HepG2 (cell line): ENCODE results near the gene SMG5. TPM values are rescaled to one million over a fixed set of nuclear protein-coding genes. Genes with fewer than 3 reads are reported as not detected.

Experiments used
- ATAC-seq: fragments of 200-7000 bp; cut with Tn5 transposase; 3 replicates; pipeline ENCODE4 v1.9.1; 2020; ENCODE audit warnings: mild to moderate bottlenecking, moderate library complexity
- BruUV-seq: library from RNA; stranded (reverse); fragments of 400-500 nt; replicated peaks from 2 replicates; lab custom pipeline; 2021; lab: Mats Ljungman, UMichigan
- CTCF ChIA-PET: fragments of 300-600 bp; formaldehyde crosslinking; extraction: SDS; loops from one replicate; lab custom pipeline; 2021; ENCODE audit warnings: low total read pairs, inconsistent platforms, low intra/inter-chr PET ratio; lab: Yijun Ruan, JAX
- POLR2A ChIA-PET: fragments of 350-600 bp; sonication (Branson Sonifier 250); formaldehyde crosslinking; loops from one replicate; lab custom pipeline; 2020; ENCODE audit warnings: antibody characterized with exemption, inconsistent platforms; lab: Yijun Ruan, JAX
- DNase-seq: peaks from one replicate; pipeline ENCODE4 v3.0.0-alpha.2; 2015; ENCODE audit warnings: low spot score
- FAIRE-seq: peaks from 3 replicates; lab custom pipeline; 2011; peaks lifted over from hg19 to GRCh38; lab: Jason Lieb, UNC
- H2AFZ ChIP-seq: one replicate; pipeline ENCODE4 v1.6.1; 2011; ENCODE audit warnings: low read length, inconsistent platforms
- H3K27ac ChIP-seq: fragments of 300-600 bp; 3 replicates; pipeline ENCODE4 v1.8.0; 2011; ENCODE audit warnings: mixed run types, mild to moderate bottlenecking, mixed read lengths, low read length, inconsistent platforms; ENCODE audit not compliant: insufficient read depth; ENCODE audit errors: extremely low read length
- H3K27me3 ChIP-seq, 2 experiments: fragments of 200-600 bp in 1 of 2; 2 replicates in 1 of 2; 3 replicates in 1 of 2; pipeline versions ENCODE4 v1.6.0 to v1.8.0; 2011; ENCODE audit warnings: low read length in 2 of 2, mild to moderate bottlenecking in 2 of 2, moderate library complexity in 2 of 2, inconsistent platforms in 1 of 2; ENCODE audit not compliant: insufficient read depth in 2 of 2, control insufficient read depth in 1 of 2
- H3K36me3 ChIP-seq, 2 experiments: fragments of 200-600 bp in 1 of 2; replicated peaks in 1 of 2; 2 replicates in 1 of 2; 3 replicates in 1 of 2; pipeline versions ENCODE4 v1.5.1 to v1.8.0; 2011; ENCODE audit warnings: low read length in 2 of 2, inconsistent platforms in 1 of 2; ENCODE audit not compliant: insufficient read depth in 2 of 2, control insufficient read depth in 1 of 2
- H3K4me1 ChIP-seq: 2 replicates; pipeline ENCODE4 v1.5.1; 2012; ENCODE audit warnings: low read length, inconsistent platforms; ENCODE audit not compliant: insufficient read depth
- H3K4me2 ChIP-seq: 2 replicates; pipeline ENCODE4 v1.6.0; 2011; ENCODE audit warnings: low read depth, low read length, inconsistent platforms
- H3K4me3 ChIP-seq, 3 experiments: fragments of 200-600 bp in 1 of 3; sonication (generic), shearing (Covaris generic) in 1 of 3; replicated peaks in 1 of 3; 2 replicates each; pipeline ENCODE4 v1.5.1; 2011 to 2016; ENCODE audit warnings: low read length in 3 of 3, inconsistent platforms in 2 of 3, low read depth in 2 of 3, mild to moderate bottlenecking in 2 of 3, control low read depth in 1 of 3, mixed read lengths in 1 of 3; ENCODE audit not compliant: insufficient read depth in 1 of 3
- H3K79me2 ChIP-seq: one replicate; pipeline ENCODE4 v1.6.1; 2011; ENCODE audit warnings: low read length, inconsistent platforms; ENCODE audit not compliant: insufficient read depth
- H3K9ac ChIP-seq: 2 replicates; pipeline ENCODE4 v1.6.0; 2011; ENCODE audit warnings: mild to moderate bottlenecking, low read depth, low read length, inconsistent platforms; ENCODE audit not compliant: insufficient read depth
- H3K9me3 ChIP-seq: 2 replicates; pipeline ENCODE4 v1.5.1; 2012; ENCODE audit warnings: mild to moderate bottlenecking, low read length
- H4K20me1 ChIP-seq: 2 replicates; pipeline ENCODE4 v1.6.0; 2011; ENCODE audit warnings: inconsistent platforms, mild to moderate bottlenecking, low read length, moderate library complexity; ENCODE audit not compliant: insufficient read depth
- CBX1 ChIP-seq: IDR thresholded peaks from one replicate; pipeline ENCODE4 v1.6.1; 2016; ENCODE audit warnings: antibody characterized with exemption, low read depth
- ISL2 ChIP-seq: sonication (generic); formaldehyde crosslinking; IDR thresholded peaks from 2 replicates; pipeline ENCODE4 v1.5.0; 2020; ENCODE audit warnings: missing genetic modification reagents
- KDM2A ChIP-seq: sonication (generic); formaldehyde crosslinking; IDR thresholded peaks from 2 replicates; pipeline ENCODE4 v1.4.0; 2020; ENCODE audit warnings: low read depth, missing genetic modification reagents, borderline replicate concordance
- PRMT3 ChIP-seq: sonication (generic); formaldehyde crosslinking; IDR thresholded peaks from 2 replicates; pipeline ENCODE4 v1.8.1; 2022; ENCODE audit warnings: low read depth, mild to moderate bottlenecking, moderate library complexity, missing genetic modification reagents, borderline replicate concordance
- ZNF33A ChIP-seq: sonication (generic); formaldehyde crosslinking; IDR thresholded peaks from 2 replicates; pipeline ENCODE4 v1.5.1; 2020; ENCODE audit warnings: missing genetic modification reagents, mild to moderate bottlenecking, moderate library complexity, borderline replicate concordance
- whole genome bisulfite sequencing: methylation state at CpG from one replicate; pipeline ENCODE4 v1.1.6; 2017; ENCODE audit warnings: low lambda C conversion rate; 5-methylcytosine and 5-hydroxymethylcytosine counted together
- in situ Hi-C: cut with HindIII; loops from 2 replicates; pipeline ENCODE4 v1.10.0; 2017; ENCODE audit warnings: low pct_unique_long_range_greater_than_20kb; ENCODE audit not compliant: extremely low pct_ligation_motif_present
- intact Hi-C: fragments of 100-400 bp; cut with micrococcal nuclease; formaldehyde crosslinking; loops from one replicate; pipeline ENCODE4 v1.10.0; 2022; ENCODE audit not compliant: unreplicated experiment
- polyA plus RNA-seq, 8 experiments: library from polyadenylated mRNA; depleted of rRNA in 3 of 8; stranded (reverse) in 7 of 8; unstranded in 1 of 8; fragments of >200 nt; fragmentation: Illumina TruSeq in 4 of 8; extraction: Trizol in 4 of 8; gene quantifications; 2 replicates each; pipeline versions ENCODE4 v1.2.1 to v1.2.3, GENCODE V29; 2011 to 2016; ENCODE audit warnings: low read depth in 4 of 8, missing spikeins in 1 of 8, mixed read lengths in 1 of 8; ENCODE audit not compliant: insufficient read depth in 1 of 8
- total RNA-seq, 5 experiments: library from RNA; depleted of rRNA; stranded (reverse); fragments of >200 nt; fragmentation: Illumina TruSeq; extraction: Trizol; gene quantifications; 2 replicates each; pipeline ENCODE4 v1.2.3, GENCODE V29; 2016; ENCODE audit warnings: low read depth in 1 of 5
- TF ChIP-seq, protein P1 (sequence below): sonication (generic); formaldehyde crosslinking; IDR thresholded peaks from 2 replicates; pipeline ENCODE4 v1.8.1; 2022; ENCODE audit warnings: mild to moderate bottlenecking, missing genetic modification reagents
- TF ChIP-seq, protein P2 (sequence below): sonication (generic); formaldehyde crosslinking; IDR thresholded peaks from 2 replicates; pipeline ENCODE4 v1.4.0; 2020; ENCODE audit warnings: missing genetic modification reagents

The SMG5 gene
- total and polyA plus RNA-seq, 2 of the 13 experiments (the other 11 are each of a cell fraction or from before 2014, with no cell fraction given) = 50.5 to 84.0 TPM

DNA sequence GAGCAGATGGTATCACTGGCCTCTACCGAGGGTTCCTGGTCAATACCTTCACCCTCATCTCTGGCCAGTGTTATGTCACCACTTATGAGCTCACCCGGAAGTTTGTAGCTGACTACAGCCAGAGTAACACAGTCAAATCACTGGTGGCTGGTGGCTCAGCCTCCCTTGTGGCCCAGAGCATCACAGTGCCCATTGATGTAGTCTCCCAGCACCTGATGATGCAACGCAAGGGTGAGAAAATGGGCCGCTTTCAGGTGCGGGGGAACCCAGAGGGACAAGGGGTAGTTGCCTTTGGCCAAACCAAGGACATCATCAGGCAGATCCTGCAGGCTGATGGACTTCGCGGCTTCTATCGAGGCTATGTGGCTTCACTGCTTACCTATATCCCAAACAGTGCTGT is 82.6 kb downstream of the SMG5 start:
- ATAC-seq (no peak), FAIRE-seq (no peak), DNase-seq (no peak)
- TF ChIP-seq, protein P1, sequence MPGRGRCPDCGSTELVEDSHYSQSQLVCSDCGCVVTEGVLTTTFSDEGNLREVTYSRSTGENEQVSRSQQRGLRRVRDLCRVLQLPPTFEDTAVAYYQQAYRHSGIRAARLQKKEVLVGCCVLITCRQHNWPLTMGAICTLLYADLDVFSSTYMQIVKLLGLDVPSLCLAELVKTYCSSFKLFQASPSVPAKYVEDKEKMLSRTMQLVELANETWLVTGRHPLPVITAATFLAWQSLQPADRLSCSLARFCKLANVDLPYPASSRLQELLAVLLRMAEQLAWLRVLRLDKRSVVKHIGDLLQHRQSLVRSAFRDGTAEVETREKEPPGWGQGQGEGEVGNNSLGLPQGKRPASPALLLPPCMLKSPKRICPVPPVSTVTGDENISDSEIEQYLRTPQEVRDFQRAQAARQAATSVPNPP = no peak
- TF ChIP-seq PRMT3 (CRISPR knock-in tag) (no peak), ISL2 (CRISPR knock-in tag) (no peak), CBX1 (no peak), KDM2A (CRISPR knock-in tag) (no peak), ZNF33A (no peak)
- TF ChIP-seq, protein P2, sequence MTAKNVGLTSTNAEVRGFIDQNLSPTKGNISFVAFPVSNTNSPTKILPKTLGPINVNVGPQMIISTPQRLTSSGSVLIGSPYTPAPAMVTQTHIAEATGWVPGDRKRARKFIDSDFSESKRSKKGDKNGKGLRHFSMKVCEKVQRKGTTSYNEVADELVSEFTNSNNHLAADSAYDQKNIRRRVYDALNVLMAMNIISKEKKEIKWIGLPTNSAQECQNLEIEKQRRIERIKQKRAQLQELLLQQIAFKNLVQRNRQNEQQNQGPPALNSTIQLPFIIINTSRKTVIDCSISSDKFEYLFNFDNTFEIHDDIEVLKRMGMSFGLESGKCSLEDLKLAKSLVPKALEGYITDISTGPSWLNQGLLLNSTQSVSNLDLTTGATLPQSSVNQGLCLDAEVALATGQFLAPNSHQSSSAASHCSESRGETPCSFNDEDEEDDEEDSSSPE = no peak
- Histone ChIP-seq H3K27ac (no peak overlapping the region), H3K36me3 (peaks cover 15 to 33% of the 10 kb centered on the region in 2 experiments), H4K20me1 (no peaks in the 10 kb centered on the region), H3K27me3 (no peaks in the 10 kb centered on the region), H3K4me1 (peaks cover 42% of the 10 kb centered on the region), H3K4me3 (no peak overlapping the region), H3K9me3 (no peaks in the 10 kb centered on the region), H3K79me2 (peaks cover 25% of the 10 kb centered on the region), H3K9ac (no peak overlapping the region), H2AFZ (no peak overlapping the region), H3K4me2 (no peak overlapping the region)
- ChIA-PET POLR2A (interaction anchor here (1.4 kb wide), 1 partner anchor 13 kb away, joined by 7 read pairs; the partner anchor contains the start of gene PMF1), CTCF (no interaction called here)
- intact Hi-C loops (loop anchor here (2.0 to 10.0 kb wide), 2 partner anchors 25 to 895 kb away; partner anchors contain the start of gene ETV3L), in situ Hi-C loops (no loop called here)
- BruUV-seq = no TSS peak
- 100% methylated on average over 8 of the region's 8 CpGs for WGBS

Other genes with a start within 250 kb of the SMG5 start
- gene UBQLN4, start 229.0 kb downstream of the SMG5 start, total RNA-seq (2016; rRNA removed; fragmentation: Illumina TruSeq; extraction: Trizol) = 31.5 and 33.2 TPM in 2 replicates
- gene UBQLN4, start 229.0 kb downstream of the SMG5 start, polyA plus RNA-seq (2011; rRNA removed) = 39.8 and 42.0 TPM in 2 replicates
- 66.4 and 84.0 TPM in 2 replicates for gene LAMTOR2, start 228.0 kb downstream of the SMG5 start, total RNA-seq (2016; rRNA removed; fragmentation: Illumina TruSeq; extraction: Trizol)
- gene LAMTOR2, start 228.0 kb downstream of the SMG5 start, polyA plus RNA-seq (2011; rRNA removed) = 36.5 and 44.9 TPM in 2 replicates
- 0.20 TPM in 1 of 2 replicates, not detected in the other for gene RAB25, start 221.7 kb downstream of the SMG5 start, total RNA-seq (2016; rRNA removed; fragmentation: Illumina TruSeq; extraction: Trizol)
- gene RAB25, start 221.7 kb downstream of the SMG5 start, polyA plus RNA-seq (2011; rRNA removed) = 0.12 and 0.22 TPM in 2 replicates
- 7.6 TPM in 2 replicates for gene MEX3A, start 200.4 kb downstream of the SMG5 start, total RNA-seq (2016; rRNA removed; fragmentation: Illumina TruSeq; extraction: Trizol)
- gene MEX3A, start 200.4 kb downstream of the SMG5 start, polyA plus RNA-seq (2011; rRNA removed) = 9.0 and 9.1 TPM in 2 replicates
- gene LMNA, start 168.1 kb downstream of the SMG5 start, total RNA-seq (2016; rRNA removed; fragmentation: Illumina TruSeq; extraction: Trizol) = 190 and 225 TPM in 2 replicates
- 107 and 110 TPM in 2 replicates for gene LMNA, start 168.1 kb downstream of the SMG5 start, polyA plus RNA-seq (2011; rRNA removed)
- gene SEMA4A, start 129.2 kb downstream of the SMG5 start, total RNA-seq (2016; rRNA removed; fragmentation: Illumina TruSeq; extraction: Trizol) = 0.09 TPM in 1 of 2 replicates, not detected in the other
- gene SEMA4A, start 129.2 kb downstream of the SMG5 start, polyA plus RNA-seq (2011; rRNA removed) = 0.14 and 0.20 TPM in 2 replicates
- 10.7 and 12.4 TPM in 2 replicates for gene SLC25A44, start 88.7 kb downstream of the SMG5 start, total RNA-seq (2016; rRNA removed; fragmentation: Illumina TruSeq; extraction: Trizol)
- gene SLC25A44, start 88.7 kb downstream of the SMG5 start, polyA plus RNA-seq (2011; rRNA removed) = 13.4 and 14.3 TPM in 2 replicates
- gene PMF1, start 69.8 kb downstream of the SMG5 start, total RNA-seq (2016; rRNA removed; fragmentation: Illumina TruSeq; extraction: Trizol) = 89.0 and 94.7 TPM in 2 replicates
- gene PMF1, start 69.8 kb downstream of the SMG5 start, polyA plus RNA-seq (2011; rRNA removed) = 68.4 and 72.5 TPM in 2 replicates
- gene BGLAP, start 40.6 kb downstream of the SMG5 start, total RNA-seq (2016; rRNA removed; fragmentation: Illumina TruSeq; extraction: Trizol) = 0.62 TPM in 1 of 2 replicates, not detected in the other
- gene BGLAP, start 40.6 kb downstream of the SMG5 start, polyA plus RNA-seq (2011; rRNA removed) = 1.4 and 1.6 TPM in 2 replicates
- 0.14 and 0.82 TPM in 2 replicates for gene PAQR6, start 34.8 kb downstream of the SMG5 start, total RNA-seq (2016; rRNA removed; fragmentation: Illumina TruSeq; extraction: Trizol)
- gene PAQR6, start 34.8 kb downstream of the SMG5 start, polyA plus RNA-seq (2011; rRNA removed) = 1.4 and 2.0 TPM in 2 replicates
- gene TMEM79, start 1.5 kb upstream of the SMG5 start, total RNA-seq (2016; rRNA removed; fragmentation: Illumina TruSeq; extraction: Trizol) = 1.0 and 1.9 TPM in 2 replicates
- gene TMEM79, start 1.5 kb upstream of the SMG5 start, polyA plus RNA-seq (2011; rRNA removed) = 0.99 and 1.2 TPM in 2 replicates
- gene GLMP, start 12.9 kb upstream of the SMG5 start, total RNA-seq (2016; rRNA removed; fragmentation: Illumina TruSeq; extraction: Trizol) = 39.1 and 75.8 TPM in 2 replicates
- gene GLMP, start 12.9 kb upstream of the SMG5 start, polyA plus RNA-seq (2011; rRNA removed) = 41.4 and 44.6 TPM in 2 replicates
- 0.24 TPM in 1 of 2 replicates, not detected in the other for gene VHLL, start 16.5 kb upstream of the SMG5 start, total RNA-seq (2016; rRNA removed; fragmentation: Illumina TruSeq; extraction: Trizol)
- not detected in 2 replicates for gene VHLL, start 16.5 kb upstream of the SMG5 start, polyA plus RNA-seq (2011; rRNA removed)
- gene CCT3, start 55.5 kb upstream of the SMG5 start, total RNA-seq (2016; rRNA removed; fragmentation: Illumina TruSeq; extraction: Trizol) = 615 and 870 TPM in 2 replicates
- gene CCT3, start 55.5 kb upstream of the SMG5 start, polyA plus RNA-seq (2011; rRNA removed) = 301 and 319 TPM in 2 replicates
- 1.6 and 2.6 TPM in 2 replicates for gene TSACC, start 55.7 kb upstream of the SMG5 start, total RNA-seq (2016; rRNA removed; fragmentation: Illumina TruSeq; extraction: Trizol)
- gene TSACC, start 55.7 kb upstream of the SMG5 start, polyA plus RNA-seq (2011; rRNA removed) = 1.5 and 1.6 TPM in 2 replicates
- gene RHBG, start 86.4 kb upstream of the SMG5 start, total RNA-seq (2016; rRNA removed; fragmentation: Illumina TruSeq; extraction: Trizol) = 19.9 and 73.5 TPM in 2 replicates
- 61.8 and 90.0 TPM in 2 replicates for gene RHBG, start 86.4 kb upstream of the SMG5 start, polyA plus RNA-seq (2011; rRNA removed)
- 1.3 and 1.6 TPM in 2 replicates for gene MEF2D, start 217.9 kb upstream of the SMG5 start, total RNA-seq (2016; rRNA removed; fragmentation: Illumina TruSeq; extraction: Trizol)
- gene MEF2D, start 217.9 kb upstream of the SMG5 start, polyA plus RNA-seq (2011; rRNA removed) = 3.9 and 4.8 TPM in 2 replicates